ENCODE results near the gene SRR.
"Not testable (repeated sequence)": the region's sequence is repeated elsewhere in the genome, so short reads cannot be mapped to it uniquely, and the experiment has no call there.

Gene SRR, protein sequence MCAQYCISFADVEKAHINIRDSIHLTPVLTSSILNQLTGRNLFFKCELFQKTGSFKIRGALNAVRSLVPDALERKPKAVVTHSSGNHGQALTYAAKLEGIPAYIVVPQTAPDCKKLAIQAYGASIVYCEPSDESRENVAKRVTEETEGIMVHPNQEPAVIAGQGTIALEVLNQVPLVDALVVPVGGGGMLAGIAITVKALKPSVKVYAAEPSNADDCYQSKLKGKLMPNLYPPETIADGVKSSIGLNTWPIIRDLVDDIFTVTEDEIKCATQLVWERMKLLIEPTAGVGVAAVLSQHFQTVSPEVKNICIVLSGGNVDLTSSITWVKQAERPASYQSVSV

DNA sequence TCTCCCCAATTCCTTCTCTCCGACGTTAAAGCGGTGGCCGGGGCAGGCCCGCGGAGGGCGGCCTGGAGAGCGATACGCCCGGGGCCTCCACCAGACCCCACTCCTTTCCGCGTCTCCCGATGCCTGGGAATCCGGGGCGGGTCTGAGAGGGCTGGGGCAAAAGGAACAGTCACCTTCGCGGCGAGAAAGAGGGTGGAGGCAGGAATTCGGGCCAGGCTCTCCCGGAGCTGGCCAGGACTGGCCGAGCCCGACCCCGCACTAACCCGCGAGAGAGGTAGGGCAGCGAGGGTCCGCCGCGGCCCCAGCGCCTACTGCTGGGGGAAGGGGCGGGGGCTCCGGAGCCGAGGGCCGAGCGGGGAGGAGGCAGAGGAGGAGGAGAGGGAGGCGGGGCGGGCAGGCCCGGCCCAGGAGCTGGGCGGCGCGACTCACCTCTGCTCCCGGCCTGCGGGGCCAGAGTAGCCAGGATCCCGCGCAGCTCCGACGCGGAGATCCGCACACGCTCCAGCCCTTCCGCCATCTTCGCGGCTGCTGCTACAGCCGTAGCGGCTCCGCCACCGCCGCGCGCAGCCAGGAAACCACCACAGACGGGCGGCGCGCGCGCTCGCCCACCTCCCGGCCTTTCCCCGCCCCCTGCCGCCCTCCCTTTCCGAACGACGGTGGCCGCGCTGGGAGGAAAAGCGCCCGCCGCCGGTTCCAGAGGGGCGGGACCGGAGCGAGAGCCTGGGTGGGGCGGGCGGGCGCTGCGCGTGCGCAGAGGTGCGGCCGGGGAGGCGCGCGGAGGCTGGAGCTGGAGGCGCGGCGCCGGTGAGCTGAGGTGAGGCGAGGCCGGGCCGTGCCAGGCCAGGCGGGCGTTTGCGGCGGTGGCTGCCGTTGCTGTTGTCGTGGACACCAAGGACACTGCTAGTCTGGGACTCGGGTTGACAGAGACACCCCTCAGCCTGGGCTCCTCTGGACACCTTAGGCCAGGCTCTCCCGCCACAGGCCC lies at the start of gene SRR, which contains the start of gene SMG6:
Gene SRR, plus strand, starts transcription at position 747 of the 985 bp plus-strand sequence. CDS start 11,611 bp downstream, outside the sequence.
Gene SMG6, minus strand, starts transcription at position 582 of the 985 bp plus-strand sequence. Its CDS starts 65 bp downstream, at position 517.
- DNase-seq (ENCODE audit: low spot score): peak; percentile 98

DNA sequence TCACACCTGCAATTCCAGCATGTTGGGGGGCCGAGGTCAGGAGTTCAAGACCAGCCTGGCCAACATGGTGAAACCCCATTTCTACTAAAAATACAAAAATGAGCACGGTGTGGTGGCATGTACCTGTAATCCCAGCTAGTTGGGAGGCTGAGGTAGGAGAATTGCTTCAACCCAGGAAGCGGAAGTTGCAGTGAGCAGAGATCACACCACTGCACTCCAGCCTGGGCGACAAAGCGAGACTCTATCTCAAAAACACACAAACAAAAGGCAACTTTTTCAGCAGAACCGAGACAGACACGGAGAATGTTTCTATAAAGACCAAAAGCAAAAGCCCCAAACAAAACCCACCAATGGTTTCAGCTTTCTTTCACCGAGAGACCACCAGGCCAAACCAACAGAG lies 44.9 kb upstream of the SRR start:
- DNase-seq (ENCODE audit: low spot score): not testable (repeated sequence)

DNA sequence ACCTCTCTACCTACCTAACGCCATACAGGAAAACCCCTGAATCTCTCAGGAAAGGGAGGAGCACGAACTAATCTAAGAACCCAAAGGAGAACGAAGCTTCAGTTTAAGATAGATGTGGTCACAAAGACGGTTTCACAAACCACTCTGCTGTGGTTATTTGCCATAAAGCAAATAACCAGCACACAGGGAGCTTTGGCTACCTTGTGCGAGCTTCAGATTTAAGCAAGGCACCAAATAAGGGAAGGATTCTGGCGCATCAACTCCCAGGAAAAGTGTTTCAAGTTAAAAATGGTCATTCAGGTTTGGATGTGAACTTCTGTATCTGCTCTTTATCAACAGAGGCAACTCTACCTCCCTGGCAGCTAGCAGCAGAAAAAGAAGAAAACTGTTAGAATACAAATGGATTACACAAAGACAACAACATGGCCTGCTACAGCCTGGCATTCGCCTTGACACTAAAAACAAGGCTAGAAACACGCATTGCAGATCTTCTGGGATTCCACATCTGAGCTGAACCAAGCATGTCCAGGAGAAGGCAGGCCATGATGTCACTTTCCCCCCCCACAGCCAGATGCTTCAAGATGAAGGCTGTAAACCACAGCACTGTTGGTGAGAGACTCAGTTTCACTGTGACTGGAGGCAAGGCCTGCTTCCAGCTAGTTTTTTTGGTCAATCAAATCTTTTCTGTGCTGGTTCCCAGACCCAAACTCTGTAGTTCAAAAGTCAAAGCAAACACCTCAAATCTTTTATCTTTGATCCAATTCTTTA lies 43.8 kb upstream of the SRR start:
- no peak for DNase-seq (ENCODE audit: low spot score)

DNA sequence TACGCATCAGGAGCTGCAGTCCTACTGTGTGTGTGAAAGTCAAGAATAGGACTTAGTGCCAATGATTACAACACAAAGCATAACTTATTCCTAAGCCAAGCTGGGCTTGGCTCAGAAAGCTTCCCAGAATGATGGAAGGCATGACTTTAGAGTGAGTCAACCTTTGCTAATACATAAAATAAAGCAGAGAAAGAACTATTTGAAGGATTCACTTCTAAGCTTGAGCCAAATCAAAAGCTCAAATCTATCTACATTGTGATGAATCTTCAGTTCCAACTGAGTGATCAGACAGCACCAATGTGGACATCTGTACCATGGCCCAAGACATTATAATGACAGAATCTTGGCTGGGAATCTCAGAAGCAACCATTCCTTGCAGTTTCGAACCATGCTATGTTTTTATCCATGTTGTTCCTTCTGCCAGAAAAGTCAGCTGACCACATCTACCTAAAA lies 41.6 kb upstream of the SRR start:
- DNase-seq (ENCODE audit: low spot score): peak; percentile 58

DNA sequence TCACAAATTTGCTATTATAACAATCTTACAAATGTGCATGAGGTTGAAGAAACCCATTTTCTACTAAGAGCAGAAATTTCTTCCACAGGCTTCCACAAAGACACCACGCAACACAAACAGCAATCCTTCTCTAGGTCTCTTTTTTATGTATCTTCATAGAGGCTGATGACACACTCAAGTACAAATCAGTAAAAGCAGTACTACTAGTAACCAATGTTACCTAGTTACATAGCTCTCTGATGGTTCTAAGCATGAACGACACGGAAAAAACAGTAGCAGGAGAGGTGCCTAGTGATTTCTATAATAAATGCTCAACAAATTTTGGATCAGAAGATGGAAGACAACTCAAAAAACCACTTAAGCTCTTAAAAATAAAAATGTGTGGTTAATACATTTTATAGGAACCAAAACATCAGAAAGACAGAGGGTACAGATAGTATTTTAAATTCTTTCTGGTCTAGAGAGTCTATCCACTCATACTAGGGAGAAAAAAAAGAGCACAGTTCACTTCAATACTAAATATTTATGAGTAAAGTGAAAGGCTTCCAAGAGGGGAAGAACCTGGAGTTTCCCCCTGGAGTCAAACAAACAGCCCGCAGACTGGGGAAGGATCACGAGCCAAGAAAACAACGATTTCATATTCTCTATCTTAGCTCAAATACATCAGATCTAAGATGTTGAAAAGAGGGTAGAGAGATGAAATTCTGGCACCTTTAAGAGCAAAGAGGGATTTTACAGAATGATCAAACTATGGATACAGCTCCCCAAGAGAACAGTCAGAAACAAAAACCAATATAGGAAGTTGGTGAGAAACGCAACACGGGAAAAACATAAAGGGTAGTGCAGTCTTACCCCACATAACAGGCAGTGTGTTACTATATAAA lies 40.3 kb upstream of the SRR start:
- no peak for DNase-seq (ENCODE audit: low spot score)

DNA sequence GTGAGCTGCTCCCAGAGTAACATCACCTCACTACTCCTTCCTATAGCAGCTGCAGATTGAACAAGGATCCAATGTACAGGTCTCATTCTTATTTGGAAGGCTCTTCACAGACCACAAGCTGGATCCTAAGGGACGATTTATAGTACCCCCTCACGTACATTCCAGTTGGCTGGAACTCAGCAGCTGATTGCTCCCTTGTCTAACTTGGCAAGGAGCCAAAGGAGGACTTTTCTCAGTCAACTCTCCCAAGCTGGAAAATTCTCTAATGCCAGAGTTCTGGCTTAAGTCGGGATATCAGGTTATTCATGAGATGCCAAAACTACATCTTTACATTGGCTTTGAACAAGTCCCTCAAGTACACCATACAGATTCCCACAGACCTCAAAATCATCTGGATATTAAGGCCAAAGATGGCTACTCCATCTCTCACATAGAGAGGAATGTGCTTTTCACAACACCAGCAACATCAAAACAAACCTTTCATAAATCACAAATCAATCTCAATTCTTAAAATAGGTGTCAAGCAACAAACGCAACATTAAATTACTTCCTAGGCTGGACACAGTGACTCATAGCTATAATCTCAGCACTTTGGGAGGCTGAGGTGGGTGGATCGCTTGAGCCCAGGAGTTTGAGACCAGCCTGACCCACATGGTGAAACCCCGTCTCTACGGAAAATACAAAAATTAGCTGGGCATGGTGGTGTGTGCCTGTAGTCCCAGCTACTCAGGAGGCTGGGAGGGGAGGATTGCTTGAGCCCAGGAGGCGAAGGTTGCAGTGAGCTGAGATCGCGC lies 39.5 kb upstream of the SRR start:
- no peak for DNase-seq (ENCODE audit: low spot score)

DNA sequence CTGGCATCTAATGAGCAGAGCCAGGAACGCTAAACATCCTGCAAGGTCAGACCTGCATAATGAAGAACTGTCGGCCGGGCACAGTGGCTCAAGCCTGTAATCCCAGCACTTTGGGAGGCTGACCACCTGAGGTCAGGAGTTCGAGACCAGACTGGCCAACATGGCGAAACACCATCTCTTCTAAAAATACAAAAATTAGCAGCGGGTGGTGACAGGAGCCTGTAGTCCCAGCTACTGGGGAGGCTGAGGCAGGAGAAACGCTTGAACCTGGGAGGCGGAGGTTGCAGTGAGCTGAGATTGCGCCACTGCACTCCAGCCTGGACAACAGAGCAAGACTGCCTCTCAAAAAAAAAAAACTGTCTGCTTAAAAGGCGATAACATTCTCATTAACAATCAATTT lies 38.6 kb upstream of the SRR start:
- not testable (repeated sequence) for DNase-seq (ENCODE audit: low spot score)

DNA sequence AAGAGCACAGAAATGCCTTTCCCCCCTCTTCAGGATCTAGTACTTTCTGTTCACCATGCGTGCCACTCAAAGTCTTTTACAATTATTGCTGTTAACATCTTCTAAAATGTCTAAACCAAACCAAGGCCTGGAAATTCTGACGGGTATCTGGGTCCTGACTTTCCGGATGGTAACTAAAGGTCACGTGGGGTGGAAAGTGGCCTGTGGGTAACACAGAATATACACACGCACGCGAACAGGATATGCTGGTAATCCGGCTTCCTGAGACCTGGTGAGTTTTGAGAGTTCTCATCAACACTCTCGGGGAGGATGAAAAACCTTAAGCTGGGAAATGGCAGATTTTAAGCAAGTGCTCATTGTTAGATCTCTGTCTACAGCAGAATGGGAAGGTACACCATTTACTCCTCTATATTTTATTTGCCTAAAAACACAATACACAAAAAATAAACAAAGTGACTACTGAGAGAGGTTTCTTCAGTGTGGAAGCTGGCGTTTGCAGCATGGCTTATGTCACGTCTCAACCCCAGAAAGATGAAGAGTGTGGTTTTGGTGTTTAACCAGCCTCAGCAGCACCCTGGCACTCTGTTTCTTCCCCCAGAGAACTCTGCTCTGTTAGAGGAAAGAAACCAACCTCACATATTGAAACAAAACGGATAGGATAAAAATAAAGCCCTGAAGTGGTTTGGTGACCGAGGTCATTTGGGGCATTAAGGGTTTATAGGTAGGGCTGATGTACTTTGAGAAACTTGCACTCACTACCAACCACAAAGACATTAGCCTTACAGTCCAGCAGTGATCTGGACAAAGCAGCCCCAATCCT lies 37.5 kb upstream of the SRR start:
- no peak for DNase-seq (ENCODE audit: low spot score)

DNA sequence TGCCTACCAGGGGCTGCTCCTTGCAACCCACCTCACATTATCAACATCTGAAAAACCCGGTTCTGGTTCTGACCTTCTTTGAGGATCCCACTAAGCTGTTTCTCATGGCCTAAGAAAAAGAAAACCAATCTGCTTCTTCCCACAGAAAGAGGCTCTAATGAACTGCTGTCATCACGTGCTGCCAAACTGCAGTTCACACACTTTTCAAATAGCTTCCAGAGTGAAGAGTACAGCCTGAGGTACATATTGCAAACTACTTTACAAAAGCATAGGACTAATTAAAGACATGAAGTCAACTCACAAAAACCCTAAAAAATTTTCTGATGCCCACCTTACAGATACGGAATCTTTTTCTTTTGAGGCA lies 36.9 kb upstream of the SRR start:
- no peak for DNase-seq (ENCODE audit: low spot score)

DNA sequence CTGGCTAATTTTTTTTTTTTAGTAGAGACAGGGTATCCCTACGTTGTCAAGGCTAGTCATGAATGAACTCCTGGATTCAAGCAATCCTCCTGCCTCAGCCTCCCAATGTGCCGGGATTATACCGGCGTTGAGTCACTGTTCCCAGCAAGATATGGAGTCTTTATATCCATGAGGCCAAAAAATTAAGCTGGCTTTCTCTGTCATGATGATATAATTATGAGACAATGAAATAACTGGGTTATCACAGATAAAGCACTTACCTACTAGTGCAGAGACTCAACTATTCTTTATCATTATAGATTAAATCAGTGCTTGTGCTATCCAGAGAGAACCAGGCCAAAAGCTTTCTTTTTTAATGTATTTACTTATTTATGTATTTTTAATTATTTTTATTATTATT lies 36.4 kb upstream of the SRR start:
- no peak for DNase-seq (ENCODE audit: low spot score)

DNA sequence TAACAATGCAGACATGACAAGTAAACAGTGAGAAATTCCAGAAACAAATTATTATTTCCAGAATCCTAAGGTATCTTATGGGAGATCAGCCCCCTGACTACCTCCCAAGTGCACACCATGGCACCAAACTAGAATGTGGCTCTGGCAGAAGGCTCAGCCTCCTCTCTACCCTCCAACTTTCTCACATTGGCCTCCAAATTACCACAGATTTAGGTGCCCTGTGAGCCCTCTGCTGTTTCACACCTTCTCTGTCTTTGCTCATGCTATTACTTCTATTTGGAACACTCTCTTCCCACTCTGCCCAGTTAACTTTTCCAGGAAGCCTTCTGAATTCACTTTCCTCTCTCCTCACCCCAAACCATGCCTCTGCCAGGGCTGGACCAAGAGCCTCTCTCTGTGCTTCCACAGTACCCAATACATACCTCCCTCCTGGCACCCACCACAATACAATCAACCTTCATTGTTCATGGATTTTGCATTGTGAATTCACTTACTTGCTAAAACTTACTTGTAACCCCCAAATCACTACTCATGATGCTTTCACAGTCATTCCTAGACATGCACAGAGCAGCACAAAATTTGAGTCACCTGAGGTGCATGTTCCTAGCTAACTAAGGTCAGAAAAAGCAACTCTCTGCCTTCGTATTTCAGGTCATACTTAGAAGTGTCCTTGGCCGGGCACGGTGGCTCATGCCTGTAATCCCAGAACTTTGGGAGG lies 31.6 kb upstream of the SRR start:
- no peak for DNase-seq (ENCODE audit: low spot score)

DNA sequence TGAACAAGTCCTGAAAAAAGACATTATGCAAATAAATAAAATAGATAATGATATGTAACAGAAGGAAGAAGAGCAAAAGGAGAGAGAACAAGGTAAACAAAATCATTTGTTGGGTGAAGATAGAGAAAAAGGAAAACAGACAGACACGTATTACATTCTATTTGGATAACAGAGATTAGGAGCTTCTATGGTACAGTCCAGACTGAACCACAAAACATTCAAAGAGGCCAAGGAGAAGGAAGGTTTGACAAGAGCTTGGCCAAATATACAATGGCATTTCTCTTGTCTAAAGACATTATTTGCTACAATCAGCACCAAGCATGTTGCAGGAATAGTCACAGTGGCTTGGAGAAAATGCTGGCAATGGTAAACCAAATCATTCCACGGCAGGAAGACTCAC lies 29.3 kb upstream of the SRR start:
- DNase-seq (ENCODE audit: low spot score): no peak

DNA sequence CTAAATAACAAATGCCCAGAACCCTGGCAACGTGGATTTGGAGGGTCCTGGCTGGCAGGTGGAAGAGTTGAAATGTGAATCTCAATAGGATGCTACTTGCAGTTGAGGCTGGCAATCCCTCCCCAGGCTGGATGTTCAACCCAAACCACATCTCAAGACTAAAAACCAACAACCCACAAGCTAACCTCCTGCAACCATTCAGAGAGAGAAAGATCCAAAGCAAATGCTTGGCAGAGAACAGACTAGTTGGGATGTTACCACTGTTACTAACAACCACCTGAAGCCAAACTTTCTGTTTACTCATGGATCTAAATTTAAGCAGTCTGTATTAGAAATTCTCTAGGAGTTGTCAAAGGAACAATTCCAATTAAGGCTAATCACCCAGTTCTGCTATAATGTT lies 28.0 kb upstream of the SRR start:
- no peak for DNase-seq (ENCODE audit: low spot score)

DNA sequence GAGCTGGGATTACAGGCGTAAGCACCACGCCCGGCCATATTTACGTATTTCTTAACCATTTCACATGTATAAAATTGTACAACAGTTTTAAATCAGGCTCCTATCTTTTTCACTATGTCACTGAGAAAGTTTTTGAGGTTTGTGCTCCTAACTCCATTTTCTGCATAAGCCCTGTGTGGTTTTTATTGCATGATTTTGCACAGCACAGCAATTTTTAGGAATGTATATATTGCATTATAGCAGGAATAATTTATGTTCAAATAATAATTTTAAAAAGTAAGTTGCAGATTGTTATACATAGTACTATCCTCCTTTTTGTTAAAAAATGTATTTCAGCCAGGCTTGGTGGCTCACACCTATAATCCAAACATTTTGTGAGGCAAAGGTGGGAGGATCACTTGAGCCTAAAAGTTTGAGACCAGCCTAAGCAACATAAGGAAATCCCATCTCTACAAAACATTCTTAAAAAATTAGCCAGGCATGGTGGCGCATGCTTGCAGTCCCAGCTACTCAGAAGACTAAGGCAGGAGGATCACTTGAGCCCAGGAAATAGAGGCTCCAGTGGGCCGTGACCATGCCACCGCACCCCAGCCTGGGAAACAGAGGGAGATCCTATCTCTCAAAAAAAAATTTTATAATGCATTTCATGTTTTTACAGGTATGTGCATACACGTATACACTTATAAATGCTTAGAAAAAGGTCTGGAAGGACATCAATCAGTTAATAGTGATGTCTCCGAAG lies 26.1 kb upstream of the SRR start:
- DNase-seq (ENCODE audit: low spot score): no peak

DNA sequence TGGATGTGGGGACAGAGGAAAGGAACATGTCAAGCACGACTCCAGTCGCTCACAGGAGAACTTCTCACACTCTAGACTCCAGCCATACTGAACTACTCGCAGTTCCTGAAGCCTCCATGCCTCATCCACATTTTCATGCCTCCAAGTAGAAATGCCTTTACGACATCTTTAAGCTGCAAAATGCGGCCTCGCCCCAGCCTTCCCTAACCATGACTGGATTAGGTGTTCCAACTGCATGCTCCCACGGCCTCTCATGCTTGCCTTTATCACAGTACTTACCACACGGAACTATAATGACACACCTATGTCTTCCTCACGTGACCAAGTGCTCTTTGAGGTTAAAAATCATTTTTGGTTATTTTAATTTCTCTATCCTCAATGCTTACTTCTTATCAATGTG lies 24.0 kb upstream of the SRR start:
- no peak for DNase-seq (ENCODE audit: low spot score)

DNA sequence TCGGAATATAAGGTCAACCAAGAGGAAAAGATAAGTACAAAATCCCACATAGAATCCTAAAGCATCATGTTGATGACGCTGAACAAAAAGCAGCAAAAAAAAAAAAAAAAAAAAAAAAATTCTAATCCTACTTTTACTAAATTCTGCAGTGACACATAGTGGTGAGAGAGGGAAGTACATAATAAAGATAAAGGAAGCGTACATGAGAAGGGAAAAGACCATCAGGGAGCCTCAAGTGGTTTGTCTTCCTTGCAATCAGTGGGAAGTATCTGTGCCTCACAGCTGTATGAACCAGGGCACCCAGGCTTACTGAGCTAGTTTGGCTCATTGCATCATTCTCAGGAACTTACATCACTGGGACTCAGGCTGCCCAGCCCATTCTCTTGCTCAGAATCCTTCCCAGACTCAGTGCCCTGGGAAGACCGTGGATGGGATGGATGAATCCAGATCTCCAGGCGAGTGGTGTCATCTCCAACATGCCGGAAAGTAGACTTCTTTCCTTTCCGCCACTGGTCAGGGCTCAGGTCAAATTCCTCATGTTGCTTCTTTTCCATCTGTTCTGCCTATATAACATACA lies 21.4 kb upstream of the SRR start:
- peak; percentile 51 for DNase-seq (ENCODE audit: low spot score)

DNA sequence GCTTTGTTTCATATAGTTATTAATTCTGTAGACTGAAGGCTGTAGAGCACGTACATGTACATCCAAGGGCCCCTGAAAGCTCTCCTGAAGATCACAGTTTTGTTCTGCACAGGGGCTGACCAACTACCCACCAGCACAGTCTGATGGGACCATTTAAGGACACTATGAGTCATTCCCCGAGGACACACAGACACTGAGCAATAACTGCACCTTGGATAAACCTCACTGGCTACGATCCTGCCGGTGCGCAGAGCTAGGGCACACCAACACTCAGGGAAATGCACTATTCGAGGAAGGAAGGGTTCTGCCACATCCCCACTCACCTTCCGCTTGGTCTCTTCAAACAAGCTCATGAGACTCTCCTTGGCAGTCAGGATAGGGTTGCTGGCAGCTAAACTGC lies 20.4 kb upstream of the SRR start:
- DNase-seq (ENCODE audit: low spot score): no peak
